H9 (cell line): Measurements from ENCODE around the gene SPSB3. TPM values are rescaled to one million over a fixed set of nuclear protein-coding genes. Genes with fewer than 3 reads are reported as not detected.

Experiments used
- DNase-seq: peaks from one replicate; pipeline ENCODE4 v3.0.0-alpha.2; 2017
- H2AFZ ChIP-seq: one replicate; pipeline ENCODE4 v1.6.1; 2013; ENCODE audit warnings: mild to moderate bottlenecking, low read length, control low read depth, moderate library complexity
- H2AK5ac ChIP-seq: 2 replicates; pipeline ENCODE4 v1.6.1; 2013; ENCODE audit warnings: low read length, control low read depth, mixed read lengths; ENCODE audit not compliant: insufficient read length
- H2BK120ac ChIP-seq: one replicate; pipeline ENCODE4 v1.6.1; 2013; ENCODE audit warnings: low read depth, mild to moderate bottlenecking, low read length, control low read depth, inconsistent platforms; ENCODE audit not compliant: poor library complexity, severe bottlenecking
- H2BK12ac ChIP-seq: 2 replicates; pipeline ENCODE4 v1.6.1; 2013; ENCODE audit warnings: low read length, control low read depth, mixed read lengths, low read depth; ENCODE audit not compliant: insufficient read length
- H2BK15ac ChIP-seq: 2 replicates; pipeline ENCODE4 v1.6.1; 2013; ENCODE audit warnings: low read depth, low read length, control low read depth
- H2BK20ac ChIP-seq: one replicate; pipeline ENCODE4 v1.6.1; 2013; ENCODE audit warnings: low read depth, mild to moderate bottlenecking, low read length, control low read depth, inconsistent platforms; ENCODE audit not compliant: poor library complexity, severe bottlenecking
- H2BK5ac ChIP-seq: 2 replicates; pipeline ENCODE4 v1.6.1; 2013; ENCODE audit warnings: low read length, control low read depth, mixed read lengths; ENCODE audit not compliant: insufficient read length
- H3K14ac ChIP-seq: 2 replicates; pipeline ENCODE4 v1.6.1; 2013; ENCODE audit warnings: low read length, control low read depth; ENCODE audit not compliant: insufficient read depth
- H3K18ac ChIP-seq: 2 replicates; pipeline ENCODE4 v1.6.1; 2013; ENCODE audit warnings: low read depth, mild to moderate bottlenecking, mixed read lengths, low read length, control low read depth; ENCODE audit not compliant: insufficient read length
- H3K23ac ChIP-seq: 2 replicates; pipeline ENCODE4 v1.6.1; 2013; ENCODE audit warnings: low read length, control low read depth, mixed read lengths, low read depth; ENCODE audit not compliant: insufficient read length
- H3K23me2 ChIP-seq: 2 replicates; pipeline ENCODE4 v1.6.1; 2013; ENCODE audit warnings: low read depth, mild to moderate bottlenecking, mixed read lengths, low read length, control low read depth; ENCODE audit not compliant: insufficient read length, poor library complexity, severe bottlenecking
- H3K27ac ChIP-seq: 2 replicates; pipeline ENCODE4 v1.5.1; 2013; ENCODE audit warnings: low read length, control low read depth, mixed read lengths, low read depth; ENCODE audit not compliant: insufficient read length
- H3K27me3 ChIP-seq: 2 replicates; pipeline ENCODE4 v1.6.1; 2013; ENCODE audit warnings: low read length, control low read depth, inconsistent platforms; ENCODE audit not compliant: insufficient read depth
- H3K4ac ChIP-seq: 2 replicates; pipeline ENCODE4 v1.6.1; 2013; ENCODE audit warnings: low read depth, mild to moderate bottlenecking, control low read depth, inconsistent platforms, low read length, moderate library complexity
- H3K4me1 ChIP-seq: 2 replicates; pipeline ENCODE4 v1.6.1; 2013; ENCODE audit warnings: low read length, control low read depth, inconsistent platforms; ENCODE audit not compliant: insufficient read depth
- H3K4me2 ChIP-seq: 2 replicates; pipeline ENCODE4 v1.6.1; 2013; ENCODE audit warnings: low read length, control low read depth, mixed read lengths; ENCODE audit not compliant: insufficient read length, insufficient read depth
- H3K56ac ChIP-seq: 2 replicates; pipeline ENCODE4 v1.6.1; 2013; ENCODE audit warnings: low read depth, mild to moderate bottlenecking, mixed read lengths, low read length, control low read depth; ENCODE audit not compliant: insufficient read length
- H3K79me1 ChIP-seq: 2 replicates; pipeline ENCODE4 v1.6.1; 2013; ENCODE audit warnings: low read depth, mild to moderate bottlenecking, moderate library complexity, low read length, control low read depth, inconsistent platforms; ENCODE audit not compliant: insufficient read depth, poor library complexity, severe bottlenecking
- H3K79me2 ChIP-seq: 2 replicates; pipeline ENCODE4 v1.6.1; 2013; ENCODE audit warnings: low read length, control low read depth, inconsistent platforms; ENCODE audit not compliant: insufficient read depth
- H3K9ac ChIP-seq: 2 replicates; pipeline ENCODE4 v1.6.1; 2013; ENCODE audit warnings: low read length, control low read depth, mixed read lengths; ENCODE audit not compliant: insufficient read length; ENCODE audit errors: extremely low read depth
- H3K9me3 ChIP-seq: one replicate; pipeline ENCODE4 v1.6.1; 2013; ENCODE audit warnings: low read depth, low read length, inconsistent platforms; ENCODE audit not compliant: control insufficient read depth
- H3T11ph ChIP-seq: one replicate; pipeline ENCODE4 v1.6.1; 2013; ENCODE audit warnings: mild to moderate bottlenecking, low read length, control low read depth, inconsistent platforms
- H4K20me1 ChIP-seq: one replicate; pipeline ENCODE4 v1.6.1; 2013; ENCODE audit not compliant: control insufficient read depth, insufficient read length, insufficient read depth
- H4K5ac ChIP-seq: 2 replicates; pipeline ENCODE4 v1.6.1; 2013; ENCODE audit warnings: low read depth, mild to moderate bottlenecking, mixed read lengths, low read length, control low read depth; ENCODE audit not compliant: insufficient read length
- H4K8ac ChIP-seq: replicated peaks from 2 replicates; pipeline ENCODE4 v1.6.1; 2013; ENCODE audit warnings: low read length, control low read depth, mixed read lengths, low read depth; ENCODE audit not compliant: insufficient read length
- H4K91ac ChIP-seq: 2 replicates; pipeline ENCODE4 v1.6.1; 2013; ENCODE audit warnings: low read depth, mild to moderate bottlenecking, moderate library complexity, mixed read lengths, low read length, control low read depth; ENCODE audit not compliant: insufficient read length
- H3K27ac Mint-ChIP-seq, 3 experiments: 2 replicates in 2 of 3; 3 replicates in 1 of 3; pipeline ENCODE4 v1.8.0; 2020 to 2021; ENCODE audit warnings: mixed read lengths in 3 of 3, mild to moderate bottlenecking in 1 of 3, moderate library complexity in 1 of 3
- H3K27me3 Mint-ChIP-seq: 2 replicates; pipeline ENCODE4 v1.8.0; 2021; ENCODE audit warnings: low read depth, mild to moderate bottlenecking, moderate library complexity, mixed read lengths
- H3K36me3 Mint-ChIP-seq, 3 experiments: 2 replicates in 2 of 3; 3 replicates in 1 of 3; pipeline ENCODE4 v1.8.0; 2020 to 2021; ENCODE audit warnings: low read depth in 3 of 3, mixed read lengths in 3 of 3; ENCODE audit not compliant: insufficient read depth in 1 of 3
- H3K4me1 Mint-ChIP-seq, 2 experiments: 2 replicates each; pipeline ENCODE4 v1.8.0; 2020; ENCODE audit warnings: mixed read lengths in 2 of 2
- H3K4me3 Mint-ChIP-seq, 2 experiments: 2 replicates in 1 of 2; 3 replicates in 1 of 2; pipeline ENCODE4 v1.8.0; 2020 to 2021; ENCODE audit warnings: mild to moderate bottlenecking in 2 of 2, mixed read lengths in 2 of 2, moderate library complexity in 1 of 2
- H3K9me3 Mint-ChIP-seq, 2 experiments: 2 replicates in 1 of 2; 3 replicates in 1 of 2; pipeline ENCODE4 v1.8.0; 2020; ENCODE audit warnings: mild to moderate bottlenecking in 2 of 2, mixed read lengths in 2 of 2, moderate library complexity in 1 of 2
- CTCF ChIP-seq: fragments of 200-600 bp; sonication (generic); conservative IDR thresholded peaks from 3 replicates; pipeline ENCODE4 v1.8.0; 2021; ENCODE audit warnings: antibody characterized with exemption, mild to moderate bottlenecking
- WGBS: extraction: QIAGEN DNeasy Blood & Tissue Kit; methylation state at CpG from one replicate; pipeline ENCODE4 v1.1.7; 2013; ENCODE audit warnings: missing lambda C conversion rate, low lambda C conversion rate, mixed read lengths; ENCODE audit not compliant: insufficient read length; ENCODE audit errors: extremely low coverage; 5-methylcytosine and 5-hydroxymethylcytosine counted together
- total RNA-seq: library from RNA; stranded (reverse); gene quantifications from 2 replicates; pipeline ENCODE4 v1.2.1, GENCODE V29; 2021

SPSB3 gene
- total RNA-seq, 1 experiment from 2014 or later = 19.9 TPM

- no peak for TF ChIP-seq CTCF
- DNase-seq = no peak
- peaks cover 10 to 15% (median 14%) of the 10 kb centered on the region in 3 experiments for H3K36me3 Mint-ChIP-seq
- Histone ChIP-seq H3K14ac (no peak overlapping the region), H2AFZ (no peak overlapping the region), H2AK5ac (no peak overlapping the region), H4K20me1 (no peaks in the 10 kb centered on the region), H3K4me2 (no peak overlapping the region), H4K8ac (no peak overlapping the region), H3K18ac (no peak overlapping the region), H3T11ph (no peak overlapping the region), H2BK5ac (no peak overlapping the region), H3K9me3 (no peaks in the 10 kb centered on the region), H2BK15ac (no peak overlapping the region), H2BK20ac (no peak overlapping the region), H3K23ac (no peak overlapping the region), H4K5ac (no peak overlapping the region), H3K27me3 (no peaks in the 10 kb centered on the region), H3K79me2 (no peaks in the 10 kb centered on the region), H3K23me2 (no peaks in the 10 kb centered on the region), H3K9ac (no peak overlapping the region), H3K79me1 (no peaks in the 10 kb centered on the region), H3K27ac (no peak overlapping the region), H3K4ac (no peak overlapping the region), H4K91ac (no peak overlapping the region), H2BK120ac (no peak overlapping the region), H3K56ac (no peak overlapping the region), H3K4me1 (no peaks in the 10 kb centered on the region), H2BK12ac (no peak overlapping the region)
- H3K9me3 Mint-ChIP-seq = peaks cover 13 to 15% of the 10 kb centered on the region in 2 experiments
- no peaks in the 10 kb centered on the region for H3K4me1 Mint-ChIP-seq
- H3K27me3 Mint-ChIP-seq = no peaks in the 10 kb centered on the region
- no CpG with 5 or more reads among the region's 33 CpGs for WGBS
- no peak overlapping the region for H3K4me3 Mint-ChIP-seq
- H3K27ac Mint-ChIP-seq = no peak overlapping the region
Measured at GRCh38 chr16:1792836-1793577, 10.6 kb upstream of the SPSB3 start.
